Measurements from ENCODE around the gene SMYD3. TPM values are rescaled to one million over a fixed set of nuclear protein-coding genes. Genes with fewer than 3 reads are reported as not detected.

Gene SMYD3
- polyA plus RNA-seq, 1 donor = 25.2 TPM

DNA sequence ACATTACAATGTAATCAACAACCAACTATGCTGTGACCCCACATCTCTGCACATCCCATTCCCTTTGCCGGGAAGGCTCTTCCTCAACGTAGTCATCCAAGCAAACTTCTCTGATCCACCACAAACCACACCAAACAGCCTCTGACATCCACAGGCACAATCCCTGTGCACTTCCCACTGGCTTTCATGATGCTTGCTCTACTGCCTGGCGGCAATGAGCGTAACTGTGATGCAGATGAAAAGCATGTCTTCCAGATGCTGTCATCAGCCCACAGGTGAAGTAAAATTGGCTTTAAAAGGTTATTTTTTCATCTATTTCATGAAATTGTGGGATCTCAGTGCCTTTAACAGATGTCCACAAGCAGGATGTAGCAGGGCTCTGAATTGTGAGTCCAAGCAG is 635.2 kb downstream of the SMYD3 start:
- no peak for DNase-seq

GRCh38 chr1:245871191-245871590 is 635.9 kb downstream of the SMYD3 start:
- DNase-seq = no peak

- no peak for DNase-seq
Measured at GRCh38 chr1:245870698-245871097, 636.4 kb downstream of the SMYD3 start.

DNA sequence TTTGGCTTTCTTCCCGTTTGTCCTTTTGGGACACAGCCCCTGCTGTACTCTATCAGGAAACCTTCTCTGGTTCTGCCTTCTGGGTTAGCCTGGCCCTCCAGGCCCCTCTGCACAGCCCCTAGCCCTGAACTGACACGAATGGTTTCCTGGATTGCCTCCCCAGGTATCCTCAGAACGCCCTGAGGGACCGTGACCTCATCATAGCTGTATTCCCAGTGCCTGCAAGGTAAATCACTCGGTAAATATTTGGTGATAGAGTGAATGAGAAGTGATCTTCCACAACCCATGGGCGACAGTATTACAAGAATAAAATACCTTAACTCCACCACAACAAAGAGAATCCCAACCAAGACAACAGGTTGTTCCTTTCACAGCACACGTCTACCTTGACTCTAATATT is 637.2 kb downstream of the SMYD3 start:
- no peak for DNase-seq

DNA sequence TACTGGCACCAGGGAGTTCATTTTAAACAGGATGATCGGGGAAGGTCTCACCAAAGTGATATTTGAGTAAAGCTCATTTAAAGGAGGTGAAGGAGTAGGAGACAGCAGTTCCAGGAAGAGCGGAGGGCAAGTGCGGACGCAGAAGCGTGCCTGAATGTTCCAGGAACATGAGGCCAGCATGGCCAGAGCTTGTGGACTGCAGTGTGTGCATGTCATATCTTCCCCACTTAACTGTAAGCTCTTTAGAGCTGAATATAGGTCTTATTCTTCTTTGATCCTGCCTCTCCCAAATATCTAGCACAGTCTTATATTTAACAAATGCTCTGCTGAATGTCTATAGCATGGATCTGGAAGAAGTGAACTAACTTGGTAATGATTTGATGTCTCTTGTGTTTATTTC is 639.3 kb downstream of the SMYD3 start:
- no peak for DNase-seq

DNA sequence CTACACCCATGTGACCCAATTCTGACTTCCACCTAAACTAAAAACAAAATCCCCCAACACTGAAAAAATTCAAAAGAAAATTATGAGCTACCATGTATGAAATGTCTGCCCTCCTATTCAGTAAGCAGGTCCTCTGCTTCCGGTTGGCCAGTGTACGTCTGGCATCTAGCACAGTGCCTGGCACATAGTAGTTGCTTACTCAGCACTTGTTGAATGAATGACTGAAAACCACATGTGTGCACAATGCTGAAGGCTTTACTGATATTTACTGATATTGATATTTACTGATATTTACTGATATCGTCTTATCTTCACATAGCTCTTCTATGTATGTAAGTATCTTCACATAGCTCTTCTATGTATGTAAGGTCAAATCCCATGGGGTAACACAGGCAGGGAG is 642.2 kb downstream of the SMYD3 start:
- no peak for DNase-seq

- no peak for DNase-seq
Measured at GRCh38 chr1:245863566-245864184, 643.4 kb downstream of the SMYD3 start.

DNA sequence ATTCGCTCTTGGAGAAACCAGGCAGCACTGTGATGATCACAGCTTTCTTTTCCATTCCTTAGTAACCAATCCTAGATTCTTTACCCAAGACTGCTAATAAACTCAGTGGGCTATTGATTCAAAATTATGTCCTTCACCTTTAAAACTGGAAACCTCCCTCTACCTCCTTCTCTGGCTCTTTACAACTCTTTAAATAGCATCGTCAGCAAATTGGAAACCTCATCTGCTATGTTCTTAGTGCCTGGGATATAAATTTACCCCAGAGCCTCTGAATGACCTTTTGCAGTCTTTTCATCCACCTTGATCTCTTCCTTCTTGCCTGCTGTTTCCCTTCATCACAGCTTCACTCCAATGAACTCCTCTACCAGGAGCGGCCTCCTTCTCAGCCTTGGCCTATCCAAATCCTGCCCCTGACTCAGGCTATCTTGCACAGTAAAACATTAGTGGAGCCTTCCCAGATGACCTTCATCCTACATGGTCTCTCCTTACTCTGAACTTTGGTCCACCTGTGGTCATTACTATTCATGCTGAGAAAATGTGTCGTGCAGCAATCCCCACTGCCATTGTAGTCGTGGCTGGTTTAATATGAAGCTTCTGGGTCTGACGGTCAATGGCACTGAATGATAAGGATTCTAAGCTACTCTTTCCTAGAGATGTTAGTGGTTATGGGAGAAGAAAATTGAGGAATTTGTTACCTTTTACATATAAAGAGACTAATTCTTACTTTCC is 644.1 kb downstream of the SMYD3 start:
- no peak for DNase-seq

GRCh38 chr1:245860657-245861544 is 646.2 kb downstream of the SMYD3 start:
- no peak for DNase-seq

GRCh38 chr1:245859493-245860114 is 647.5 kb downstream of the SMYD3 start:
- DNase-seq = no peak

- DNase-seq = no peak
Measured at GRCh38 chr1:245858722-245859492, 648.2 kb downstream of the SMYD3 start.

GRCh38 chr1:245858022-245858721 is 648.9 kb downstream of the SMYD3 start:
- DNase-seq = no peak

- no peak for DNase-seq
Measured at GRCh38 chr1:245856944-245857531, 650.0 kb downstream of the SMYD3 start.

- no peak for DNase-seq
Measured at GRCh38 chr1:245855846-245856730, 651.0 kb downstream of the SMYD3 start.

DNA sequence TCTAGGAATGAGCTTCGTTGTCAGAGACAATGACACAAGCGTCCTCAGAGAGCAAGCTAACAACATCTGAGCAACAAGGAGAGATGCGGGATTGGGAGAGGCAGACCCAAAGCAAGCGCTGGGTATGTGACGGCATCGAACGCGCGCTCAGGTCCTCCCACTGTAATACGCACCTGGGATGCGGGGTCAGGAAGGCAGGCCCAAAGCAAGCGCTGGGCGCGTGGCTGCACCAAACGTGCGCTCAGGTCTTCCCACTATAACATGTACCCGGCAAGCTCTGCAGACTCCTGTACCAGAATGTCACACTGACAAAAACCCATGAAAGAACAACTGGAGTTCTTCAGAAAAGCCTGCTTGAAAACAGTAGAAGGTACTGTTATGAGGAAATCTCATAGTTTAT is 653.8 kb downstream of the SMYD3 start:
- DNase-seq = no peak

DNA sequence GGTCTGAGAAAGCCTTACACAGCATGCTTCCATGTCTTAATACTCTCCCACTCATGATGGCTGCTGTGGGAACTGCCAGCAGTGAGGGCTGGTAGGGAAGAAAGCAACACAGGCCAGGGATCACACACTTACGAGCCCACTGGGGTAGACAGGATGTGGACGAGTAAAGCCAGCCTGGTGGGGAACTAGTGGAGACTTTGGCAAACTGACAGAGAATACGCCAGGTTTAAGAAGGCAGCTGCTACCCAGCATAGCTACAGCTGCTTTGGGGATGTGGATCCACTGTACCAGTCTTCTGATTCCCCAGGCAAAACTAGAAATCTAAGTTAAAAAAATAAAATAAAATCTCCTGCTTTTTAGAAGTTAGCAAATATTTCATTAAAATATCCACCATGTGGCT is 664.0 kb downstream of the SMYD3 start:
- DNase-seq = no peak

DNA sequence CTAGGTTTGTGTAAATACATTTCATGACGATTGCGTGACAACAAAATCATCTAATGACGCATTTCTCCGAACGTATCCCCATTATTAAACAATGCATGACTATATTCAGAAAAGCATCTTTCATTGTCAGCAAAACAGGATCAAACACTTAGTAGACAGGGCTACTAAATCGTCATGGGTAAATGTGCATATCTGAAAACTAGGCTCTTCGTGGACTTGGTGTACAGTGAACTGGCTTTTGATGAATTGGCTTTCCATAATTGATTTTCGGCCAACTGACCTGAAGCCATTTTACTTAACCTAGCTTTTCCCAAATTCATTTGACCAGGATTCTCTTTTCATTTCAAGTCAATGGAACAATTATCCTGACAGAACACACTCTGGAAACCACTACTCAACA is 665.0 kb downstream of the SMYD3 start:
- no peak for DNase-seq

DNA sequence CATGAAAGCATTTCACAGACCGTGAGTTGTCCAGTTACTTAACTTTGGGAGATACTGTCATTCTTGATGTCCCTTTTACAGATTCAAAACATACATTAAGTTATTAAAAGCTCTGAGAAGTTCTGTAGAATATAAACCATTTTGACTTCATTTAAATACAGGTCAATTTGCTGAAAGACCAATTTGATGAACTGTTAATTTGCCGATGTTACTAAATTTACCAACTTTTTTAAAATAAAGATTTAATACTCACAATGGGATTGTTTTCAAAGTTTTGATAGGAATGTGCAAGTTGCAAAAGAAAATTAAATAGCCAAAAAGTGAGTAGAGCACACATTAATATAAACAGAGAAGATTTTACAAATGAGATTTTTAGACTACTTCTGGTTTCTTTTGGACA is 666.1 kb downstream of the SMYD3 start:
- DNase-seq = no peak

DNA sequence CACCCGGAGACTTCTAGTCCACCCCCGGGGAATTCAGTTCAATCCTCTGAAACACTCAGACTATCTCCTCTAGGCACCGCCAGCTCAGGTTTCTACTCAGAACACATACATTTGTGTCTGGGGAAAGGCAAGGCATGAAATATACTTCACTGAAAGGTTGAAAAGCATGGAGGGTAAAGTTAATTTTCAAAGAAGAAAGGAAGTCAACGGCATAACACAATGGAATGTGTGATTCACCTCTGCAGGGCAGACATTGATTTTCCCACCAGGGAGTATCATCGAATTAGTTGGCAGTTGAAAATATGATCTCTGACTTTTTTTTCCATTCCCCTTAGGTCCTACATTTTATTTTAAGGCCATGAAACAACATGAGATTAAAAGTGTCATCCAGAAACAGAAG is 669.4 kb downstream of the SMYD3 start:
- no peak for DNase-seq

- DNase-seq = no peak
Measured at GRCh38 chr1:245835386-245835785, 671.7 kb downstream of the SMYD3 start.
